KBM-7 (cell line): ENCODE measurements around the gene CEP76.

Experiments
- DNase-seq: peaks from one replicate; pipeline ENCODE4 v3.0.0-alpha.2; 2015
- in situ Hi-C: fragments of 300-500 bp; cut with MboI; formaldehyde crosslinking; loops from 2 replicates; pipeline ENCODE4 v1.14.3; 2020; ENCODE audit warnings: low sequenced_read_pairs, low pct_unique_long_range_greater_than_20kb, mixed read lengths

Gene CEP76

DNA sequence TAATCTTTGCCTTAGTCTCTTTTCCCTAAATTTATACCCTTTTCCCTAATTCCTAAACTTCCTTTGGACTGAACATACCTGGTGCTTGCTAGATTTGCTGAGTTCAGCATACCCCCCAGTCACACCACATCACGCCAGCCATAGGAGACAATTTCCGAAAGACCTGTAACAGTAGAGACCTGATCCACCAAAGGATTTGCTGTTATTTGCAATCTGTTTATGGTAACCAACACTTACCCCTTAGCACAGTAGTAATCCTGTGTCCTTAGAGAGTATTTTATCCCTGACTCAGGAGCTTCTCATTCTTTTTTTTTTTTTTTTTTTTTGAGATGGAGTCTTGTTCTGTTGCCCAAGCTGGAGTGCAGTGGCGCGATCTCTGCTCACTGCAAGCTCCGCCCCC is 8.9 kb upstream of the CEP76 start:
- DNase-seq = no peak
- in situ Hi-C loops = no loop called here

DNA sequence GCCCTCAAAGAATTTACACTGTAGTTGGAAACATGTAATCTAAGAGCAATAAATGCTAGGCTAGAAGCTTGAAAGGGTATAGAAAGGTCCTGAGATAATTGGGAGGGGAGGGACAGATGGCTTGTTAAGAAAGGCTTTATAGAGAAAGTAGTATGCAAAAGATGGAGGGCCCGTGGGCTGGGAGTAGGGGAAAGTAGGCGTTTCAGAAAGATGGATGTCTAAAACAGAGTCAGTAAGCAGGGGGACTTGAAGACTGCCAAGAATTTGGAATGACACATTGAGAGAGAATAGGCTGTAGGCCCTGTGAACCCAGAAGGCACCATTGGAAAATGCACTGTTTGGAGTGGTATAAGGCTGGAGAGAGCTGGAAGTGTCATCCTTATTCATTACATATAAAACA is 1.1 kb upstream of the CEP76 start:
- in situ Hi-C loops = no loop called here
- peak; percentile 38 for DNase-seq

DNA sequence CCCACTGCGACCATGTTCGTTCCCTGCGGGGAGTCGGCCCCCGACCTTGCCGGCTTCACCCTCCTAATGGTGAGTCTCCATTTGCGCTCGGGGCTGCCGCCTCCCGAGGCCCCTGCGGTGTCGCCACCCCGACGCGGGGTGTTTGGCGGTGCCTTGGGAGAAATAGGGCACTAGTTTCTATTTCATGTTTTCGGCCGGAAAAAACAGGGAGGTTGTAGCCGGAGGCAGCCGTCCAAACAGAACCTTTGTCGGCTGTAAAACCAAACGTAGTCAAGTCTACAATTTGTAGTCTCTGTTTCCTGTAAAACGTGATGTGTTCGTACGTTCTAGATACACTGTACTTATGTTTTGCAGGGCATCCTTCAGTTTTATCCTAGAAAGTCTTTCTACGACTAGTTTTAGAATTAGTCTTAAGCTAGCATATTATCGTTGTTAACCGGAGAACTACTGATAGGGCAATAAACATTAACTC is 609 bp upstream of the CEP76 start:
- in situ Hi-C loops = no loop called here
- peak; percentile 23 for DNase-seq

DNA sequence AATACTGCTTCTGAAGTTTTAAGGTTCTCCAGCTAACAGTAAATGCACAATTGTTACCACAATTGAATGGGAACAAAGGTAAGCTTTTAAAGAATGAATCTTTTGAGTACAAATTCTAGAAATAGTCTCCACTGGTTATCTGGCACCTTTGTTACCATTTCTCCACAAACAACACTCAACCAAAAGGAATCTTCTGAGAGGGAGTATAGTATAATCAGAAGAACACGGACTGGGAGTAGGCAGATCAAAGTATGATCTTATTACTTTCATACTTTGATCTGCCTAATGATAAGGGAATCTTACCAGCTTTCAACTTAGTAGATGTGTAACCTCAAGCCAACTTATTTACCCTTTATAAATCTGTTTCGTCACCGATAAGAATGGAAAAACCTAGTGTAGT is 1.4 kb downstream of the CEP76 start:
- in situ Hi-C loops = no loop called here
- DNase-seq = no peak

DNA sequence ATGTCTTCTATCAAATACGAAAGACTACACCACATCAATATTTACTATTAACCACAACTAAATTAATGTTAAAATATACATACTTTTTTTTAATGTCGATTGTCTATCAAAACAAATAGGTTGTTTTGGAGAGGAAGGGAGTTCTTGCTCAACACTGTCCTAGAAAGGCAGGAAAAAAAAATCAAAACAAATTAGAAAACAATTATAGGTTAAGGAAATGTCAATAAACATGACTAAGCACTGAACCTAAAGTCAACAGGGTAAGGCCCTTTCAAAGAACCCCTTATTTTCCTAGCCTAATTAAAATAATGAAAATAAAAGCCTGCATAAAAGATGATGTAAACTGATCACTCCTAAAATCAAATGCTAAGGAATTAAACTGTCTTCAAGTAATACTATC is 2.8 kb downstream of the CEP76 start:
- in situ Hi-C loops = no loop called here
- no peak for DNase-seq

DNA sequence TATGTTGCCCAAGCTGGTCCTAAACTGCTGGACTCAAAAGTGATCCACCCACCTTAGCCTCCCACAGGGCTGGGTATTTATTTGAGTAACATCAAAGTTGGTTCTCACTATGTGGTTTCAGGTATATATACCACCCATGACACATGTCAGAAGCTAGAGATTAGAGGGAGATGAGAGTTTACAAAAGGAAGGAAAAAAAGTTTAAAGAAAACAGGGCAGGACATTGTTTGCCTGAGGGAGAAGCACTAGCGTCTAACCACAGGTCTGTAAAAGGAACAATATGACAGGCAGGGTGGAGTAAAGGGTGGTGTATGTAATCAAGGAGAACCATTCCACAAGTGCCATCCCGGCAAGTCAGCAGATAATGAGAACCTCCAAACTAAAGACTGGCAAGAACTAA is 8.5 kb downstream of the CEP76 start:
- DNase-seq = no peak
- in situ Hi-C loops = no loop called here

DNA sequence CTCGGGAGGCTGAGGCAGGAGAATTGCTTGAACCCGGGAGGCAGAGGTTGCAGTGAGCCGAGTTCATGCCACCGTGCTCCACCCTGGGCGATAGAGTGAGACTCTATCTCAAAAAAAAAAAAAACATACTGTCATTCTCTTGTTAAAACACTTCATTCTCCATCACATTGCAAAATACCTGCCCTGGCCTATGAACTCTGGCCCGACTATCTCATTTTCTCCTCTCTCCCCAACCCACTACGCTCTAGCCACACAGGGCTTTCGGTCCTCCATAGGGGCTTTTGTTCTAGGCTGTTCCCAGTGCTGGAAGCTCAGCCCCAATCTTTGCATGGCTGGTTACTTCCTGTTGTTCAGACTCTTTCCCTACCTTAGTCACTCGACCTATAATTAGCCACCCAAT is 10.3 kb downstream of the CEP76 start:
- in situ Hi-C loops = no loop called here
- DNase-seq = no peak

DNA sequence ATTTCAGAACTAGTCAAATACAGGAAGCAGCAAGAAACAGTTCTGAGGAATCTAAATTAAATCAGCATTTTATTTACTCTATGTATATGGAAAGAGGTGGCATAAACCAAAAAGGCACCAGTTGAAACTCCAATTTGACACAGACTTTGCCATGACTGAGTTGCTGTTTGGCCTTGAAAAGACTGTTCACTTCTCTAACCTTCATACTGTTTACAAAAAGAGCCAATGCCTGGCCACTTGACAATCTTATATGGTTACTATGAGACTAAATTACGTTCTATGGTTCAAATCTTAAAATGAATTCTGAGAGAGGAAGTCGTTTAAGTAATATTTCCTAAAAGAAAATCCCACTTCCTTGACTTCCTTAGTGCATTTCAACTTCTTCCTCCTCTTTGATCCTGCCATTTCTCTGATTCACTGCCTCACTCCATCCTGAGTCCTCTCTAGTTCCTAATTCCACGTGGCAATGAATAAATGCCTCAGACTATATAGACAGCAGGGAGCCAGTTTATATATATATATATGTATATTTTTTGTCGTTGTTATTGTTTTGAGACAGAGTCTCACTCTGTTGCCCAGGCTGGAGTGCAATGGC is 13.2 kb downstream of the CEP76 start:
- DNase-seq = no peak
- in situ Hi-C loops = no loop called here

DNA sequence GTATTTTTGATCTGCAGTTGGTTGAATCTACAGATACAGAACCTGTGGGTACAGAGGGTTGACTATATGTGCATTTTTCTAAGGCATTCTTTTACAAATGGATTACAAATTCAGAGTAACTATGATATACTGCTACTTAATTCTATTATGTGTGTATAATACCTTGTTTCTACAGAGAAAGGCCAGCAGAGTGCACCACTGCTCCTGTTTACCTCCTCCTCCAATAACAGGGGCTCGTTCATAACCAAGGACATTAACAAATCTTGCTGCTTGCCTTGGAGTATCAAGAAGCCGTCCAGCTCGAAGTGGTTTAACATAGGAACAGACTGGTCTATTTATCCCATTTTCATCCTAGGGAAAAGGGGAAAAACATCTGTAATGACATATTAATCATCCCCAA is 16.4 kb downstream of the CEP76 start:
- in situ Hi-C loops = no loop called here

DNA sequence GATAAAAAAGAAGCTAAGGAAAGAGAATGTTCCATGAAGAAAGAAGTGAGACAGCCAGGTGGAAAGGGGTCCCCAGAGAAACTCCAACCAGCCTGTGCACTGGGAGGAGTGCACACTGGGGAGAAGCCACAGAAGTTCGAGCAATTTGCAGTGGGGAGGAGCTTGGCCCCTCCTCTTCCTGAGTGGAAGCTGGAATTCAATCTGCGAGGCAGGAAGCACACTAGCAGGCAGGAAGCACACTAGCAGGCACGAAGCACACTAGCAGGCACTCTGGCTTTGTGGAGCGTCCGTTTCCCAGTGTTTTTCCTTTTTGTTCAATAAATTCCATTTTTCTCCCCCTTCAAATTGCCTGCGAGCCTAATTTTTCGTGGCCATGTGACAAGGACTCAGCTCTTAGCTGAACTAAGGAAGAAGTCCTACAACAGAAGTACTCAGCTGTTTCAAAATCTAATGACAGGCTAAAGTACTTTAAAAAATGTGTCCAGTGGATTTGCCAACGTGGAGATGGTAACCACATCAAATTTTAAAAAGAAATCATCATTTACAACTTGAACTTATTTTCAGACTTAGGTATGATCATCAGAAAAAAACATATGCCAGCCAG is 23.2 kb downstream of the CEP76 start:
- in situ Hi-C loops = no loop called here
- DNase-seq = peak; percentile 83

More for the DNA sequence above, 16.4 kb downstream of the CEP76 start:
- DNase-seq = peak; percentile 40

DNA sequence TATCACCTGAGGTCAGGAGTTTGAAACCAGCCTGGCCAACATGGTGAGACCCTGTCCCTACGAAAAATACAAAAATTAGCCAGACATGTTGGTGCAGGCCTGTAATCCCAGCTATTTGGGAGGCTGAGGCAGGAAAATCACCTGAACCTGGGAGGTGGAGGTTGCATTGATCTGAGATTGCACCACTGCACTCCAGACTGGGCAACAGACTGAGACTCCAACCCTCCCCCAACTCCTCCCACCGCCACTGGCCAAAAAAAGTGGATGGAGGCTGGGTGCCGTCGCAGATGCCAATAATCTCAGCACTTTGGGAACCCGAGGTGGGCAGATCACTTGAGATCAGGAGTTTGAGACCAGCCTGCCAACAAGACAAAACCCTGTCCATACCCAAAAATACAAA is 34.5 kb downstream of the CEP76 start:
- DNase-seq = no peak
- in situ Hi-C loops = loop anchor here (25.0 kb wide), 2 partner anchors 131 to 281 kb away; partner anchors contain the start of gene AFG3L2

DNA sequence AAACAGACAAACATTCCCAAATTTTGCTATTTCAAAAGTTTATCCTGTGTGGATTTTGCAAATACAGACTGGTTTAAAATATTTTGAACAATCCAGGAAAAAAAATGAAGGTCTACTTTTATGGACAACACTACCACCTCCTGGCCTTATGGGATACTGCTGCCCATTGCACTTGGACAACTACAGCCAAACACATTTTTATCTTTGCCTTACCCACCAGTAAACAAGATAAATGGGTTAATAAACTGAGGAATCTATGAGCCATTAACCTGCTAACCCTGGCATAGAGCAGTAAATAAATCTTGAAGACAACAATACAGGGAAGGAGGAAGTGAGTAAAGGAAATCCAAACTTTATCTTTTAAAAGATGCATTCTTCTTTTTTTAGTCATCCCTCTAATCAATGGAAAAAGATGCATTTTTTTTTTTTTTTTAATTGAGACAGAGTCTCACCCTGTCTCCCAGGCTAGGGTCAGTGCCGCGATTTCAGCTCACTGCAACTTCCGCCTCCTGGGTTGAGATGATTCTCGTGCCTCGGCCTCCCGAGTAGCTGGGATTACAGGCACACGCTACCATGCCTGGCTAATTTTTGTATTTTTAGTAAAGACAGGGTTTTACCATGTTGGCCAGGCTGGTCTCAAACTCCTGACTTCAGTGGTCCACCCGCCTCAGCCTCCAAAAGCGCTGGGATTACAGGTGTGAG is 42.5 kb downstream of the CEP76 start:
- in situ Hi-C loops = loop anchor here (25.0 kb wide), 2 partner anchors 123 to 273 kb away; partner anchors contain the start of gene AFG3L2
- peak; percentile 84 for DNase-seq

DNA sequence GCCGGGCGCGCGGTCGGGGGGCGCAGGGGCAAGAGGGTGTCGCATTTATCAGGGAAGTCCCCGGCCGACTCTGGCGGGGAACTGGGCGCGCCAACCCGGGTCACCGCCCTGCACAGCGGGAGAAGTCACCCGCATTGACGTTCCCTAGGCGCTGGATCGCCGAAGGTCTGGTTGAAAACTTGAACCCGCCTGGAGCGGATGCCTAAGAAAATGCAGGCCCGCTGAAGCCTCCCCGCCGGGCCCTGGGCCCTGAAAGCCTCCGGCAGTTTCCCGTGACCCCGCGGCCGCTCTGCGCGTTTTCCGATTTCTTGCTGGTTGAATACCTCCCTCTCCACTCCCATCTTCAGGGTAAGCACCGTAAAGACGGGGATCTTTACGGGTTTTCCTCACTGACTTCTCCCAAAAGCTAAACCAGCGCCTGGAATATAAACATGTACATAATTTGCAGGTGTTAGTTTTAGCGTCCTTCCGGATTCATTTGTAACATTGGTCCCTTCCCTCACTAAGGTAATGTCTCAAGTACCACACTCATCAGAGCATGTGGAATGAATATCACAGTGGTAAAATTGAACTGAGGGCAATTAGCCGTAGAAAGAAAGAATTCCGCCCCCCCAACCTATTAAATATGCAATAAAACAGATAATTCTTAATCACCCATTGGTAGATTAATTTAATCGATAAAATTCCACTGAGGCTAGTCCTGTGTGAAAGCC is 43.9 kb downstream of the CEP76 start:
- DNase-seq = peak; percentile 62
- in situ Hi-C loops = loop anchor here (25.0 kb wide), 2 partner anchors 121 to 271 kb away; partner anchors contain the start of gene AFG3L2

DNA sequence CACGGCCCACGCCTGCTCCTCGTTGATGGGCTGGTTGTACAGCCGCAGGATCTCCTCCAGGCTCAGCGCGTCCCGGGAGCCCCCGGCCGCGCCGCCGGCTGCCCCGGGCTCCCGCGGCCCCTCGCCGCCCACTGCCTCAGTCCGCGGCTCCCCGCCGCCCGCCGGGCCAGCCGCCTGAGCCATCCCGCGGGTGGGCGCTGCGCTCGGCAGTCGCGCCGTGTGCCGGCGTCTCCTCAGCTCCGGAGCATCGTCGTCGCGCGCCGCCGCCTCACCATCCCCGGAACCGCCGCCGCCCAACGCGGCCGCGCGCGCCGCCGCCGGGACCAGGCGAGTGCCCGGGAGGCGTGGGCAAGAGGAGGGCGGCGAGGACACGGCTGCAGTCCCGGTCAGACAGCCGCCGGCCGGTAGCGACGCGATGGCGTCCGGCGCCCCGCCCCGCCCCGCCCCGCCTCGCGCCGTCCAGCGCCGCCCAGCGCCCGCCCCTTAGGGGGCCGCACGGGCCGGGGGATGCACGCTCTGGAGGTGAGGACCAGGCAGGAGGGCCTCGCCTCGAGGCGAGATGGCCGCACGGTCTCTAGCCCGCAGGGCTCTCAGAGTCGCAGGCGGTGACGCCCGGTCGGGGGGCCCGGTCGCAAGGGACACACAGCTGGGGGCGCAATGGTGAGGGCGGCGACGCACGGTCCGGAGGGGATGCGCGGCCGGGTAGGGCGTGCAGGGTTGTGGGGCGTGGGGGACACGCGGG is 44.7 kb downstream of the CEP76 start, which contains the start of gene SPIRE1:
Gene SPIRE1 (minus strand): TSS at position 424 of the 742 bp plus-strand sequence. CDS start 241 bp downstream, at position 183.
- peak; percentile 51 for DNase-seq
- in situ Hi-C loops = loop anchor here (25.0 kb wide), 2 partner anchors 121 to 271 kb away; partner anchors contain the start of gene AFG3L2

DNA sequence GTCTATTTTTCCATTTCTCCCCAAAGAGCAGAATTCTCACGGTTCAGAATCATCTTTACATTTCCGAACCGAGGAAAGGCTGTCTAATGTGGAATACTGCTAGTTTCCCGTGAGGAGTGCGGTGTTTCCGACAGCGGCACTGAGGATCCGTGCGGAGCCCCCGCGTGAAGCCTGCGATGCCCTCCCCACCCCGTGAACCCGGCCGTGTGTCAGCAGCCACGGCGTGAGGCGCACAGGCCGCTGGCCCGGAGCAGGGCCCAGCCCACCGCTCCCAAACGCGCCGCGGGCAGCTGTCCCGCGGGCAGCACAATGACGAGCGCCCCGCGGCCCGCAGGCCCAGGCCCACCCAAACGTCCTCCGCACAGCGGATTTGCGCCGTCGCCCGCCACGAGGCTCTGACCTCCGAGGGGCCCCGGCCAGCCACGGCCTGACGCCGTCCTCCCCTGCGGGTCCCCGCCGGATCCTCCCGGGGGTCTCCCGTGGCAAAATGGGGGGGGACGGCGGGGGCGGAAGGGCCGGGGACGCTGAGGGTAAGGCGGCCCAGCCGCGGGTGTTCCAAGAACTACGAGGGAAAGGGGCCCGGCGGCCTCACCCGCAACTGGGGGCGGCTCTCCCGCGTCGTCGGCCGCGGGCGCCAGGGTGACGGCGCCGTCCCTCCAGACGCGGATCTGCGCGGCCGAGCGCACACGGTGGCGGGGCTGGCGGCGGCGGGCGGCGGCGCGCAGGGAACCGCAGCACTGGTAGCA is 45.4 kb downstream of the CEP76 start:
- in situ Hi-C loops = loop anchor here (25.0 kb wide), 2 partner anchors 120 to 270 kb away; partner anchors contain the start of gene AFG3L2
- DNase-seq = peak; percentile 32

DNA sequence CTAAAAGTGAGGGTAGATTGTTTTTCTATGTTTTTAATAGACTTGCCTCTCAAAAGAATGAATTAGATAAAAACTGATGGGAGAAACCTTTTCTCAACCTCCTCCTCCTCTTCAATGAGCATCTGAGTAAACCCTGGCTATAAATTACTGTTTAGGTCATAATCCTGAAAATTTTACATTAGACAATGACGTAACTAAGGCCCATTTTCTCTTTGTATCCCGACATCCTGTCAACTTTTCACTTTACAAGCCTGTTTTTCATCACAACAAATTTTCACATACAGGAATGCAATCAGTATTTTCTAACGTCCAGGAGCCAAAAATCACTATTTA is 46.0 kb downstream of the CEP76 start:
- DNase-seq = no peak

DNA sequence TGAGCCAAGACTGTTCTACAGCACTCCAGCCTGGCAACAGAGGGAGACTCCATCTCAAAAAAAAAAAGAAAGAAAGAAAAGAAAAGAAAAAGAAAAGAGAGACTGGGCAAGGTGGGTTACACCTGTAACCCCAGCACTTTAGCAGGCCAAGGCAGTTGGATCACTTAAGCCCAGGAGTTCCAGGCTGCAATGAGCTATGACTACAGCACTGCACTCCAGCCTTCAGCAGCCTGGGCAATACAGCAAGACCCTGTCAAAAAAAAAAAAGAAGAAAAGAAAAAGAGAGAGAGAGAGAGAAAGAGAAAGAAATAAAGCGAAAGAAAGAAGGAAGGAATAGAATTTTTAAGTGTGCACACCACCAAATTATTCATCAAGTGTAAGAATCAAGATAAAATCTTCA is 47.6 kb downstream of the CEP76 start:
- in situ Hi-C loops = loop anchor here (25.0 kb wide), 2 partner anchors 118 to 268 kb away; partner anchors contain the start of gene AFG3L2
- DNase-seq = no peak

More for the DNA sequence above, 46.0 kb downstream of the CEP76 start:
- in situ Hi-C loops = loop anchor here (25.0 kb wide), 2 partner anchors 119 to 269 kb away; partner anchors contain the start of gene AFG3L2

DNA sequence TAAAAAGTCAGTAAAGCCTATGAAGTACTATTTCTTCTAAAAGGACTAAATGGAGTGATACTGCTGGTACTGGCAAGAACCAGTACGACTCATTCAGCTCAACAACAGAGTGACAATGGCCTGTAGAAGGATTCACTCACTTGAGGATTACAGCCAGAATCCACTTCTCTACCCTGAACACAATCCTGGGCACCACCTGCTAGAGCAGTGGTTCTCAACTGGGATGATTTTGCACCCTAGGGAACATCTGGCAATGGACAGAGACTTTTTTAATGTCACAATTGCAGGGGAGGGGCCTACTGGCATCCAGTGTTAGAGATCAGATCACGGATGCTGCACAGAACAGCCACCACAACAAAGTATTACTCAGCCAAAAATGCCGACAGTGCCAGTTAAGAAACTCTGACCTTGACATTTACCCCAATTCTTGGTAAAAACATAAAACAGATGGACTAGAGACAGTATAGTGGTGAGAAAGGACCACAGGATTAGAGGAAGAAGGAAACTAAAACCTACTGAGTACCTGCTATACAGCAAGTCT is 49.6 kb downstream of the CEP76 start:
- peak; percentile 55 for DNase-seq

More for the DNA sequence above, 49.6 kb downstream of the CEP76 start:
- in situ Hi-C loops = loop anchor here (25.0 kb wide), 2 partner anchors 116 to 266 kb away; partner anchors contain the start of gene AFG3L2
